H1 (cell line): Measurements from ENCODE around the gene MALT1. TPM values are rescaled to one million over a fixed set of nuclear protein-coding genes. Genes with fewer than 3 reads are reported as not detected.

ENCODE experiments used
- ATF2 ChIP-seq: IDR thresholded peaks from 2 replicates; pipeline ENCODE4 v1.6.1; 2012; ENCODE audit warnings: low read length, inconsistent platforms
- polyA plus RNA-seq, 7 experiments: library from polyadenylated mRNA; depleted of rRNA in 3 of 7; stranded (reverse) in 5 of 7; unstranded in 2 of 7; fragments of >200 nt in 5 of 7; fragments of 200-250 nt in 2 of 7; gene quantifications; 1 replicate in 5 of 7; 2 replicates in 1 of 7; 4 replicates in 1 of 7; pipeline versions ENCODE4 v1.2.1 to v1.2.3, GENCODE V29; 2011 to 2013; ENCODE audit warnings: missing spikeins in 2 of 7, mixed read lengths in 2 of 7
- total RNA-seq: library from RNA; stranded (reverse); fragmentation: NEBNext Ultra II Directional; extraction: Animal tissue kit (Norgen Biotek cat#: 25700); gene quantifications from 2 replicates; pipeline ENCODE4 v1.2.1, GENCODE V29; 2021

MALT1 gene
- total and polyA plus RNA-seq, 2 of the 8 experiments (the other 6 are each of a cell fraction or from before 2014, with no cell fraction given), result 10.7 to 25.9 TPM

- no peak for TF ChIP-seq ATF2
These were observed 32.8 kb upstream of the MALT1 start (continued) for GRCh38 chr18:58638441-58638840.
